Gastroesophageal sphincter (tissue), 4 donors: ENCODE data around the gene ASAP2. TPM values are rescaled to one million over a fixed set of nuclear protein-coding genes. Genes with fewer than 3 reads are reported as not detected.
A peak's percentile ranks its signal among the peaks of the same experiment; 100 is the strongest.

Experiments
- ATAC-seq: fragments of 150-250 bp; one replicate; pipeline ENCODE4 v1.9.1; 2016; ENCODE audit warnings: mild to moderate bottlenecking, moderate library complexity
- H3K27ac ChIP-seq, 4 donors: fragments of 200-600 bp; sonication (generic) in 3 of 4; 1 replicate in 3 of 4; 2 replicates in 1 of 4; pipeline ENCODE4 v1.5.1; 2016 to 2019
- H3K27me3 ChIP-seq: fragments of 200-600 bp; sonication (generic); one replicate; pipeline ENCODE4 v1.5.1; 2019
- H3K36me3 ChIP-seq, 2 donors: fragments of 200-600 bp; sonication (generic); one replicate each; pipeline ENCODE4 v1.5.1; 2019; ENCODE audit warnings: control low read depth in 1 of 2
- H3K4me1 ChIP-seq, 3 donors: fragments of 200-600 bp; sonication (generic); 1 replicate in 2 of 3; 2 replicates in 1 of 3; pipeline ENCODE4 v1.5.1; 2016 to 2019; ENCODE audit warnings: control low read depth in 2 of 3
- H3K4me3 ChIP-seq, 2 donors: fragments of 200-600 bp; sonication (generic); one replicate each; pipeline ENCODE4 v1.5.1; 2019; ENCODE audit warnings: mild to moderate bottlenecking in 1 of 2, moderate library complexity in 1 of 2
- H3K9me3 ChIP-seq, 3 donors: fragments of 200-600 bp; sonication (generic); one replicate each; pipeline ENCODE4 v1.5.1; 2017 to 2019; ENCODE audit warnings: control low read depth in 2 of 3
- EP300 ChIP-seq: sonication (generic); formaldehyde crosslinking; IDR thresholded peaks from one replicate; pipeline ENCODE4 v1.6.1; 2017; ENCODE audit warnings: antibody characterized with exemption, mild to moderate bottlenecking
- POLR2A ChIP-seq, 2 donors: fragments of 450-650 bp; IDR thresholded peaks; one replicate each; pipeline ENCODE4 v1.6.1; 2017; ENCODE audit warnings: antibody characterized with exemption in 2 of 2, mild to moderate bottlenecking in 2 of 2, moderate library complexity in 1 of 2
- POLR2AphosphoS5 ChIP-seq: sonication (generic); formaldehyde crosslinking; IDR thresholded peaks from one replicate; pipeline ENCODE4 v1.6.1; 2017; ENCODE audit warnings: antibody characterized with exemption
- WGBS, 2 donors: methylation state at CpG; one replicate each; pipeline ENCODE4 v1.1.5; 2018; ENCODE audit warnings: low coverage in 1 of 2; 5-methylcytosine and 5-hydroxymethylcytosine counted together
- total RNA-seq, 4 donors: library from RNA; depleted of rRNA; stranded (reverse); fragments of >200 nt; gene quantifications; one replicate each; pipeline ENCODE4 v1.1.0, GENCODE V29; 2016
- TF ChIP-seq, protein P1 (sequence below), 4 experiments: fragments of 200-600 bp in 2 of 4; fragments of 450-650 bp in 2 of 4; sonication (generic) in 1 of 4; IDR thresholded peaks; one replicate each; pipeline ENCODE4 v1.5.1; 2017 to 2019; ENCODE audit warnings: antibody characterized with exemption in 4 of 4, mild to moderate bottlenecking in 2 of 4, moderate library complexity in 2 of 4

Gene ASAP2
- total RNA-seq, 4 donors from 2014 or later: 18.3 to 31.4 (median 26.2) TPM

DNA sequence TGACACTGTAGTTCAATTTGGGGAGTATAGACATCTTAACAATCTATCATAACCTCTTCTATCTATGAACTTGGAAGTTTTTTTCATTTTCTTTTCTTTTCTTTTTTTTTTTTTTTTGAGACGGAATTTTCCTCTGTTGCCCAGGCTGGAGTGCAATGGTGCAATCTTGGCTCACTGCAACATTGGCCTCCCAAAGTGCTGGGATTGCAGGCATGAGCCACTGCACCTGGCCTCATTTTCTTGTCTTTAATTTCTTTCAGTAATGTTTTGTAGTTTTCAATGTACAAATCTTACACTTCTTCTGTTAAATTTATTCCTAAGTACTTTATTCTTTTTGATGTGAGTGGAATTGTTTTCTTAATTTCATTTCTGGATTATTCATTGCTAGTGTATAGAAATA lies 14.6 kb downstream of the ASAP2 start:
- WGBS, 2 donors: 0 to 83% methylated on average over 1 of the region's 1 CpG
- H3K4me3 ChIP-seq: no peak overlapping the region
- ATAC-seq: peak; percentile 54
- H3K4me1 ChIP-seq: peaks cover 0 to 62% (median 16%) of the 10 kb centered on the region in 3 donors
- no peak for TF ChIP-seq POLR2A (IDR thresholded peaks at IDR 0.05)
- TF ChIP-seq, protein P1, sequence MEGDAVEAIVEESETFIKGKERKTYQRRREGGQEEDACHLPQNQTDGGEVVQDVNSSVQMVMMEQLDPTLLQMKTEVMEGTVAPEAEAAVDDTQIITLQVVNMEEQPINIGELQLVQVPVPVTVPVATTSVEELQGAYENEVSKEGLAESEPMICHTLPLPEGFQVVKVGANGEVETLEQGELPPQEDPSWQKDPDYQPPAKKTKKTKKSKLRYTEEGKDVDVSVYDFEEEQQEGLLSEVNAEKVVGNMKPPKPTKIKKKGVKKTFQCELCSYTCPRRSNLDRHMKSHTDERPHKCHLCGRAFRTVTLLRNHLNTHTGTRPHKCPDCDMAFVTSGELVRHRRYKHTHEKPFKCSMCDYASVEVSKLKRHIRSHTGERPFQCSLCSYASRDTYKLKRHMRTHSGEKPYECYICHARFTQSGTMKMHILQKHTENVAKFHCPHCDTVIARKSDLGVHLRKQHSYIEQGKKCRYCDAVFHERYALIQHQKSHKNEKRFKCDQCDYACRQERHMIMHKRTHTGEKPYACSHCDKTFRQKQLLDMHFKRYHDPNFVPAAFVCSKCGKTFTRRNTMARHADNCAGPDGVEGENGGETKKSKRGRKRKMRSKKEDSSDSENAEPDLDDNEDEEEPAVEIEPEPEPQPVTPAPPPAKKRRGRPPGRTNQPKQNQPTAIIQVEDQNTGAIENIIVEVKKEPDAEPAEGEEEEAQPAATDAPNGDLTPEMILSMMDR (IDR thresholded peaks at IDR 0.05): no peak
- no peak overlapping the region for H3K27ac ChIP-seq
- no peaks in the 10 kb centered on the region for H3K27me3 ChIP-seq
- H3K9me3 ChIP-seq: no peaks in the 10 kb centered on the region
- no peaks in the 10 kb centered on the region for H3K36me3 ChIP-seq

DNA sequence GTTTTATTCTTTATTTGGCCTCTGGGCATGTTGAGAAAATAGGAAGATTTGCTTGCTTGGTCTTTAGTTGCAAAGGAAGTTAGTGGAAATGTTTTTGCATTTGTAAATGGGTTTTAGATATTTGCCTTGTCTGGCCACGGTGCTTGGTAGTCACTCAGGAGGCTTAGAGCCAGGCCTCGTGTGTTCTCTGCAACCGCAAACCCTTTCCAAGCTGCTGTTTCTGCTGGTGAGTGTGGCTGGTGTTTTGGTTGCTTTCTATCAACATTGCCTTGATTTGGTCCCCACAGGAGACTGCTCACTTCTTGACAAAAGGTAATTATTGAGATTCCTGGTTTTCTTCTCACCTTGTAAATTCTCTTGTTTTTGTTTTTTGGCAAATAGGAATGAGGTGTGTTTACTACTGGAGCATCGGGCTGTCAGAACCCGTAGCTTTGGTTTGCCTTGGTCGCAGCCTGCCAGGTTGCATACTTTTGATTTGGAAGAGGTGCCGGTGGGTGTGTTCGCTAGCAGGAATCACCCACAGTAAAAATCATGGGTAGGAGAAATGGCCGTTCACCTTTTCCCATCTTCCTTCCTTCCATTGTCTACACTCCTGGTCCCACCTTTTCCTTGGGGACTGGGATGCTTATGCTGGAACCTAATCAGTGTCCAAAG lies 15.8 kb downstream of the ASAP2 start:
- peak; percentile 50 for ATAC-seq
- Histone ChIP-seq H3K27ac (peak overlapping the region in 1 of 4 donors; percentile 39), H3K9me3 (no peaks in the 10 kb centered on the region), H3K4me1 (peaks cover 0 to 64% (median 8%) of the 10 kb centered on the region in 3 donors), H3K4me3 (no peak overlapping the region), H3K27me3 (no peaks in the 10 kb centered on the region), H3K36me3 (no peaks in the 10 kb centered on the region)
- 51 to 63% methylated on average over 6 to 7 of the region's 9 CpGs for WGBS, 2 donors
- TF ChIP-seq, protein P1 (IDR thresholded peaks at IDR 0.05): no peak
- TF ChIP-seq EP300 (no peak), POLR2A (IDR thresholded peaks at IDR 0.05) (no peak), POLR2AphosphoS5 (no peak)

DNA sequence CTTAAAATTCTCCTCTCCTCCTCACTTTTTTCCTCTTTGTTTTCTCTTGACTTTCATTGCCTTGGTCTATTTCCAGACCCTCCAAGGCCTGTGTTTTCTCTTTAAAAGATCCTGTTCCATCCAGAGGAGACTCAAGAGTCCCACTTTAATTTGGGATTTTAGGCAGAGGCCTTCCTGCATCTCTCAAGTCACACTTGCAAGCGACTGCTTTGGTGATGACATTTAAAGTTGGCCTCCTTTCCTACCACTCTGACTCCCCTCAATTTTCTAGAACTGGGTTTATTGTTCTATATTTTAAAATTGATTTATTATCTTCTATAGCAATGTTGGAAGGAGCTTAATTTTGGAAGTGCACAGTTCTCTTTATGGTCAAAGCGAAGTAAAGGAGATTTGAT lies 16.3 kb downstream of the ASAP2 start:
- ATAC-seq: no peak
- H3K4me3 ChIP-seq: no peak overlapping the region
- TF ChIP-seq POLR2A (IDR thresholded peaks at IDR 0.05): no peak
- no peak for TF ChIP-seq POLR2AphosphoS5
- no peak for TF ChIP-seq EP300
- TF ChIP-seq, protein P1 (IDR thresholded peaks at IDR 0.05): no peak
- H3K27me3 ChIP-seq: no peaks in the 10 kb centered on the region
- peak overlapping the region in 1 of 4 donors; percentile 39 for H3K27ac ChIP-seq
- peaks cover 0 to 69% (median 7%) of the 10 kb centered on the region in 3 donors for H3K4me1 ChIP-seq
- H3K36me3 ChIP-seq: no peaks in the 10 kb centered on the region
- 81 to 86% methylated on average over 2 of the region's 2 CpGs for WGBS, 2 donors
- H3K9me3 ChIP-seq: no peaks in the 10 kb centered on the region

DNA sequence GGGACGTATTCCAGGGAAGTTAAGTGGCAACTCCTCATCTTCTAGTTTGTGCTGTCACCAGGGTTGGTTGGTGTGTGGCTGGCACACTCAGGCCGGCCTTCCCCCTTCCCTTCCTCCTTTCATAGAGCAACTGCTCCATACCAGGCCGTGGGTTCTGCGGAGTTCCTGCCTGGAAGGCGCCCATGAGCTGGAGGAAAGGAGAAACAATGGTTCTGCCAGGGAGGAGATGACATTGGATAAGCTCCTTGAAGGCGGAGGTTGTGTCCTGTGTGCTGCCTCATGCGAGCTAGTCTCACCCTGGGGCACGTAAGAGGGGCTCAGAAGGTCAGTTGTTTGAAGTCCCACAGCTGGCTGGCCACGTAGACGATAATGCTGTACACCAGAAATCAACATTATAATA lies 19.2 kb downstream of the ASAP2 start:
- WGBS, 2 donors: 77 to 82% methylated on average over 5 to 10 of the region's 10 CpGs
- no peak overlapping the region for H3K4me3 ChIP-seq
- TF ChIP-seq POLR2A (IDR thresholded peaks at IDR 0.05) (no peak), EP300 (no peak), POLR2AphosphoS5 (no peak)
- TF ChIP-seq, protein P1 (IDR thresholded peaks at IDR 0.05): no peak
- H3K9me3 ChIP-seq: no peaks in the 10 kb centered on the region
- no peak for ATAC-seq
- peaks cover 0 to 97% (median 16%) of the 10 kb centered on the region in 3 donors for H3K4me1 ChIP-seq
- no peaks in the 10 kb centered on the region for H3K27me3 ChIP-seq
- H3K36me3 ChIP-seq: no peaks in the 10 kb centered on the region
- H3K27ac ChIP-seq: peak overlapping the region in 3 of 4 donors; percentile 8 to 12 (median 8)
